Thoracic aorta (tissue), 2 donors: ENCODE results near the gene MTNR1B. TPM values are rescaled to one million over a fixed set of nuclear protein-coding genes. Genes with fewer than 3 reads are reported as not detected.

Source experiments
- ATAC-seq: fragments of 150-250 bp; one replicate; pipeline ENCODE4 v1.8.0; 2017; ENCODE audit warnings: low read depth; ENCODE audit not compliant: insufficient number of reproducible peaks, low FRiP score
- DNase-seq: peaks from one replicate; pipeline ENCODE4 v3.0.0-alpha.2; 2020; ENCODE audit warnings: low spot score
- H3K27ac ChIP-seq, 2 donors: fragments of 200-600 bp; sonication (generic); 1 replicate in 1 of 2; 2 replicates in 1 of 2; pipeline ENCODE4 v1.5.1; 2016; ENCODE audit warnings: mild to moderate bottlenecking in 2 of 2, moderate library complexity in 2 of 2
- H3K27me3 ChIP-seq: fragments of 200-600 bp; sonication (generic); replicated peaks from 2 replicates; pipeline ENCODE4 v1.6.0; 2016; ENCODE audit warnings: mild to moderate bottlenecking; ENCODE audit not compliant: insufficient read depth
- H3K36me3 ChIP-seq: fragments of 200-600 bp; sonication (generic); one replicate; pipeline ENCODE4 v1.5.1; 2016
- H3K4me1 ChIP-seq, 2 donors: fragments of 200-600 bp; sonication (generic); 1 replicate in 1 of 2; 2 replicates in 1 of 2; pipeline versions ENCODE4 v1.5.1 to v1.6.0; 2016; ENCODE audit warnings: low read depth in 2 of 2, mild to moderate bottlenecking in 1 of 2; ENCODE audit not compliant: control insufficient read depth in 1 of 2
- H3K4me3 ChIP-seq: fragments of 200-600 bp; sonication (generic); 2 replicates; pipeline ENCODE4 v1.5.1; 2016; ENCODE audit warnings: mild to moderate bottlenecking
- H3K9me3 ChIP-seq: fragments of 200-600 bp; sonication (generic); 2 replicates; pipeline ENCODE4 v1.5.1; 2016
- total RNA-seq, 2 donors: library from RNA; depleted of rRNA; stranded (reverse); fragments of >200 nt; gene quantifications; one replicate each; pipeline versions ENCODE4 v1.1.0 to v1.2.3, GENCODE V29; 2016
- TF ChIP-seq, protein P1 (sequence below): fragments of 200-600 bp; sonication (generic); IDR thresholded peaks from one replicate; pipeline ENCODE4 v1.5.1; 2019; ENCODE audit warnings: antibody characterized with exemption

Gene MTNR1B
- total RNA-seq, 2 donors from 2014 or later, result not detected

DNA sequence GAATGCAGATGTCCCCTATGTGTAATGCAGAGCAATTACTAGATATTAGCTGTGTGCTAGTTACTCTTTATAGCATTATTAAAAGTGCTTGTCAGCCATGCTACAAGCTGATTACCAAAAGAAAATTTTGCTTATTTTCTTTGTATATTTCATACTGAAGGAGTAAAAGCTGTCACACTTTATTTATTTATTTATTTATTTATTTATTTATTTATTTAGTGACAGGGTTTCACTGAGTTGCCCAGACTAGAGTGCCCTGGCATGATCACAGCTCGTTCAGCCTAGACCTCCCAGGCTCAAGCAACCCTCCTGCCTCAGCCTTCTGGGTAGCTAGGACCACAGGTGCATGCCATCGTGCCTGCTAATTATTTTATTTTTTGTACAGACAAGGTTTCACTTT, 4.3 kb upstream of the MTNR1B start:
- Histone ChIP-seq H3K27ac (no peak overlapping the region), H3K36me3 (no peaks in the 10 kb centered on the region), H3K27me3 (no peaks in the 10 kb centered on the region), H3K4me1 (no peaks in the 10 kb centered on the region), H3K4me3 (no peak overlapping the region), H3K9me3 (no peaks in the 10 kb centered on the region)
- TF ChIP-seq, protein P1, sequence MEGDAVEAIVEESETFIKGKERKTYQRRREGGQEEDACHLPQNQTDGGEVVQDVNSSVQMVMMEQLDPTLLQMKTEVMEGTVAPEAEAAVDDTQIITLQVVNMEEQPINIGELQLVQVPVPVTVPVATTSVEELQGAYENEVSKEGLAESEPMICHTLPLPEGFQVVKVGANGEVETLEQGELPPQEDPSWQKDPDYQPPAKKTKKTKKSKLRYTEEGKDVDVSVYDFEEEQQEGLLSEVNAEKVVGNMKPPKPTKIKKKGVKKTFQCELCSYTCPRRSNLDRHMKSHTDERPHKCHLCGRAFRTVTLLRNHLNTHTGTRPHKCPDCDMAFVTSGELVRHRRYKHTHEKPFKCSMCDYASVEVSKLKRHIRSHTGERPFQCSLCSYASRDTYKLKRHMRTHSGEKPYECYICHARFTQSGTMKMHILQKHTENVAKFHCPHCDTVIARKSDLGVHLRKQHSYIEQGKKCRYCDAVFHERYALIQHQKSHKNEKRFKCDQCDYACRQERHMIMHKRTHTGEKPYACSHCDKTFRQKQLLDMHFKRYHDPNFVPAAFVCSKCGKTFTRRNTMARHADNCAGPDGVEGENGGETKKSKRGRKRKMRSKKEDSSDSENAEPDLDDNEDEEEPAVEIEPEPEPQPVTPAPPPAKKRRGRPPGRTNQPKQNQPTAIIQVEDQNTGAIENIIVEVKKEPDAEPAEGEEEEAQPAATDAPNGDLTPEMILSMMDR, result no peak
- ATAC-seq (no peak), DNase-seq (no peak)

DNA sequence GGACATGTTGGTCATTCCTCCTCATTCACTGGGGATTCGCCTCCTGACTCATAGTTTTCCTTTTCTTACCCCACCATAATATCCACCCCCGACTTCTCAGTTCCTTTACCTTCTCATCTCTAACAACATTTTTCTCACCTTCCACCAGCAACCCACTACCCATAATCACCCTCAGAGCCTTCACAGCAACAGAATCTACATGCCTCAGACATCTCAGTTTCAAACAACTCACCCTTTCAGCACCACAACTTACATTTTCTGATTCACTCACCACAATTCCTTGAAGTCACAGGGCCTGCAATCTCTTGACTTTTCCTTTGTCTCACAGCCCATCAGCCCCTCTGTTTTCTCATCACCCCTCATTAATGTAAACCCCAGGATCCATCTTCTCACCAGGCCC, 2.3 kb upstream of the MTNR1B start:
- H3K36me3 ChIP-seq, result no peaks in the 10 kb centered on the region
- TF ChIP-seq, protein P1, result no peak
- no peaks in the 10 kb centered on the region for H3K27me3 ChIP-seq
- ATAC-seq, result no peak
- no peak overlapping the region for H3K4me3 ChIP-seq
- no peaks in the 10 kb centered on the region for H3K9me3 ChIP-seq
- no peaks in the 10 kb centered on the region for H3K4me1 ChIP-seq
- no peak for DNase-seq
- no peak overlapping the region for H3K27ac ChIP-seq

DNA sequence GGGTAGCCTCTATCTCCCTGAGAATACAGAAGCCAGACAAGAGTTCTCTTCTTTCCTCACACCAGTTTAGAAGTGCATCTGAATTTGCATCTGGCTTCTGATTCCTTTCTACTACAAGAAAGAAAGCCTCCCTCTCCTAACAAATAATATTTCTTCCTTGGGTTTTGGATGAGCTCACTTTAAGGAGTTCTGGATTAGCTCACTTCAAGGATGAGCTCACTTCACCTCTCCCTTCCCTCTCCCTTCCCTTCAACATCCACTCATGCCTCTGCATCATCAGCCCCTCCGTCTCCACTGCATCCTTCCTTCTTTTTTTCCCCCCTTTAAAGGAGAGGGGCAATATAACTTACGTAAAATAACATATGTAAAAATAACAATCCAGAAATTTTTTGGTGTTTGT, 1.6 kb upstream of the MTNR1B start:
- DNase-seq, result no peak
- Histone ChIP-seq H3K4me1 (no peaks in the 10 kb centered on the region), H3K27ac (no peak overlapping the region), H3K36me3 (no peaks in the 10 kb centered on the region), H3K4me3 (no peak overlapping the region), H3K9me3 (no peaks in the 10 kb centered on the region), H3K27me3 (no peaks in the 10 kb centered on the region)
- no peak for ATAC-seq
- TF ChIP-seq, protein P1, result no peak

DNA sequence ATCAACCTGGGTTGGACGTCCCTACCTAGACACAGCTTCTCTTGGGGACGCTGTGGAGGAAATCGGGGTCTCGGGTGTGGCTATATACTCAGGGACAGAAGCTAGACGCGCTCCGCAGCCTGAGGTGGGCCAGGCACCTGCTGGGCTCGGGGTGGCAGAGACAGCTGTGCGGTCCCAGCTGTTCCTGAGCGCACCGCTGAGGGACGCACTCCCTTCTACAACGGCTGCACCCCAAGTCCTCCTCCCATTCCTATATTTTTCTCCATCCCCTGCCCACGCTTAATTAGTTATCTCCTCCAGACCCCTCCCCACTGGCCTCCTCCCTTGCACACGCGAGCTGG, 188 bp upstream of the MTNR1B start:
- no peak overlapping the region for H3K4me3 ChIP-seq
- H3K27me3 ChIP-seq, result no peaks in the 10 kb centered on the region
- ATAC-seq (no peak), DNase-seq (no peak)
- no peaks in the 10 kb centered on the region for H3K36me3 ChIP-seq
- no peaks in the 10 kb centered on the region for H3K9me3 ChIP-seq
- H3K27ac ChIP-seq, result no peak overlapping the region
- no peaks in the 10 kb centered on the region for H3K4me1 ChIP-seq
- TF ChIP-seq, protein P1, result no peak

DNA sequence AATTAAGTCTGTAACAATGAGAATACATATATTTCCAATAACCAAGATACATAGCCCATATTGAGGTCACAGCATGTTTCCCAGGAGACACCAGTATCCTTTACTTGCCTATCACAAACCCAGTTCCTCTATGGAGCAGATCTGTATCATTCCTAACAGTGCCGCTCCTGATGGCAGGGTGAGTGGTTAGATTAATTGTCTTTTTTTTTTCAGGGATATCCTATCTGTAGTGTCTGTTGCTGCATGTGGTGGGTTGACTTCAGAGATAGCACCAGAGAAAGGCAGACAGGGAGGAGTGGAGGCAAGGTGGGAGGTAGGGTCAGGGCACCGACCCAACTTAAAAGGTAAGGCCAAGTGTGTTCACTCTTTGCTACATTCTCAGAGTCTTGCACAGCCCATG, 2.8 kb downstream of the MTNR1B start:
- Histone ChIP-seq H3K36me3 (no peaks in the 10 kb centered on the region), H3K4me1 (no peaks in the 10 kb centered on the region), H3K9me3 (no peaks in the 10 kb centered on the region), H3K27ac (no peak overlapping the region), H3K27me3 (no peaks in the 10 kb centered on the region), H3K4me3 (no peak overlapping the region)
- TF ChIP-seq, protein P1, result no peak
- DNase-seq (no peak), ATAC-seq (no peak)
